Suppressor macrophage (primary cell): Measurements from ENCODE around the gene RFTN1.
A peak's percentile ranks its signal among the peaks of the same experiment; 100 is the strongest.

ENCODE experiments used
- DNase-seq, 4 experiments: peaks; one replicate each; pipeline ENCODE4 v3.0.0-alpha.2; 2020 to 2022

The RFTN1 gene

GRCh38 chr3:16404349-16404895, 109.1 kb downstream of the RFTN1 start:
- DNase-seq: no peak

- no peak for DNase-seq
Measured at GRCh38 chr3:16402451-16402850, 111.0 kb downstream of the RFTN1 start.

- DNase-seq: no peak
Measured at GRCh38 chr3:16401273-16401672, 112.2 kb downstream of the RFTN1 start.

GRCh38 chr3:16400106-16400931, 113.2 kb downstream of the RFTN1 start:
- DNase-seq: no peak

- peak in 2 of 4 experiments; percentile 19 to 27 for DNase-seq
Measured at GRCh38 chr3:16399473-16399872, 114.0 kb downstream of the RFTN1 start.

GRCh38 chr3:16398648-16399047, 114.9 kb downstream of the RFTN1 start:
- DNase-seq: peak in 3 of 4 experiments; percentile 9 to 26 (median 14)

GRCh38 chr3:16396202-16396601, 117.3 kb downstream of the RFTN1 start:
- no peak for DNase-seq

- no peak for DNase-seq
Measured at GRCh38 chr3:16395212-16395611, 118.3 kb downstream of the RFTN1 start.

- no peak for DNase-seq
Measured at GRCh38 chr3:16394639-16395038, 118.9 kb downstream of the RFTN1 start.

- DNase-seq: no peak
Measured at GRCh38 chr3:16392717-16393116, 120.8 kb downstream of the RFTN1 start.

- no peak for DNase-seq
Measured at GRCh38 chr3:16392065-16392464, 121.4 kb downstream of the RFTN1 start.

- no peak for DNase-seq
Measured at GRCh38 chr3:16390581-16390980, 122.9 kb downstream of the RFTN1 start.

- no peak for DNase-seq
Measured at GRCh38 chr3:16388850-16389441, 124.6 kb downstream of the RFTN1 start.

- DNase-seq: peak in 2 of 4 experiments; percentile 12 to 44
Measured at GRCh38 chr3:16386561-16386960, 126.9 kb downstream of the RFTN1 start.

GRCh38 chr3:16385151-16385550, 128.3 kb downstream of the RFTN1 start:
- DNase-seq: no peak

GRCh38 chr3:16383864-16384263, 129.6 kb downstream of the RFTN1 start:
- DNase-seq: no peak

- peak; percentile 41 to 73 (median 68) for DNase-seq
Measured at GRCh38 chr3:16382845-16383244, 130.7 kb downstream of the RFTN1 start.

- no peak for DNase-seq
Measured at GRCh38 chr3:16381426-16381825, 132.1 kb downstream of the RFTN1 start.

GRCh38 chr3:16380421-16380820, 133.1 kb downstream of the RFTN1 start:
- no peak for DNase-seq

- DNase-seq: no peak
Measured at GRCh38 chr3:16379838-16380237, 133.7 kb downstream of the RFTN1 start.

- DNase-seq: peak in 3 of 4 experiments; percentile 39 to 59 (median 50)
Measured at GRCh38 chr3:16378920-16379319, 134.6 kb downstream of the RFTN1 start.

- no peak for DNase-seq
Measured at GRCh38 chr3:16378415-16378814, 135.1 kb downstream of the RFTN1 start.

- DNase-seq: no peak
Measured at GRCh38 chr3:16377847-16378302, 135.6 kb downstream of the RFTN1 start.

- no peak for DNase-seq
Measured at GRCh38 chr3:16377196-16377595, 136.3 kb downstream of the RFTN1 start.
